Epidermal melanocyte (primary cell): Measurements from ENCODE around the gene COL18A1.

Experiments
- DNase-seq: peaks from one replicate; pipeline ENCODE4 v3.0.0; 2011; ENCODE audit warnings: low spot score; ENCODE audit not compliant: insufficient read length

COL18A1 gene

GRCh38 chr21:45401916-45402900 is 2.8 kb upstream of the COL18A1 start:
- DNase-seq = no peak

- no peak for DNase-seq
These were observed 1.7 kb upstream of the COL18A1 start for GRCh38 chr21:45403133-45403824.

- no peak for DNase-seq
These were observed 888 bp upstream of the COL18A1 start for GRCh38 chr21:45403825-45404729.

GRCh38 chr21:45405271-45405818 is 380 bp downstream of the COL18A1 start:
- DNase-seq = peak; percentile 81

GRCh38 chr21:45405819-45406762 is 1.1 kb downstream of the COL18A1 start:
- no peak for DNase-seq

GRCh38 chr21:45406801-45407628 is 2.0 kb downstream of the COL18A1 start:
- DNase-seq = no peak

GRCh38 chr21:45407629-45408247 is 2.8 kb downstream of the COL18A1 start:
- no peak for DNase-seq

- DNase-seq = no peak
These were observed 3.4 kb downstream of the COL18A1 start for GRCh38 chr21:45408271-45408791.

GRCh38 chr21:45408801-45409261 is 3.9 kb downstream of the COL18A1 start:
- no peak for DNase-seq

- DNase-seq = no peak
These were observed 4.6 kb downstream of the COL18A1 start for GRCh38 chr21:45409466-45410150.

- no peak for DNase-seq
These were observed 5.3 kb downstream of the COL18A1 start for GRCh38 chr21:45410151-45410864.

- no peak for DNase-seq
These were observed 6.2 kb downstream of the COL18A1 start for GRCh38 chr21:45410865-45411809.

- DNase-seq = no peak
These were observed 6.8 kb downstream of the COL18A1 start for GRCh38 chr21:45411810-45412206.

GRCh38 chr21:45412491-45412890 is 7.5 kb downstream of the COL18A1 start:
- DNase-seq = no peak

GRCh38 chr21:45412909-45413611 is 8.1 kb downstream of the COL18A1 start:
- DNase-seq = no peak
